ENCODE results near the gene ETNK2.
A peak's percentile ranks its signal among the peaks of the same experiment; 100 is the strongest.

ETNK2 gene

DNA sequence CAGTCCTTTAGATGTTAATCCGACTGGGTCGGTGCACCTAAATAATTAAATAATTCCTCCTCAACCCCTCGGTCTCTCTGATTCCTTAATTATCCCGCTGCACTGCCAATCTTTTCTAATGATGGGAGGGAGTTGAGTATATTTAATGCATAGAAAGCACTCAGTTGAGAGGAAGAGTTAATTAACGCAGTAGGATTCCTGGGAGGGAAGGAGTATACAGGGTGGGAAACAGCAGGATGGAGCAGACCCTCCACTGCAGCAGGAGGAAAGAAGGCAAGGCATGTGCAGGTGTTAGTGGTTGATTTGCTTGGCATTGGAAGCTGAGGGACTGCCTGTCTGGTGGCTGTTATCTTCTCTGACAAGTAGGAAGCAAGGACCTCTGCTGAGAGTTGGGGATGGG, 24.2 kb upstream of the ETNK2 start:
- DNase-seq, result no peak

DNA sequence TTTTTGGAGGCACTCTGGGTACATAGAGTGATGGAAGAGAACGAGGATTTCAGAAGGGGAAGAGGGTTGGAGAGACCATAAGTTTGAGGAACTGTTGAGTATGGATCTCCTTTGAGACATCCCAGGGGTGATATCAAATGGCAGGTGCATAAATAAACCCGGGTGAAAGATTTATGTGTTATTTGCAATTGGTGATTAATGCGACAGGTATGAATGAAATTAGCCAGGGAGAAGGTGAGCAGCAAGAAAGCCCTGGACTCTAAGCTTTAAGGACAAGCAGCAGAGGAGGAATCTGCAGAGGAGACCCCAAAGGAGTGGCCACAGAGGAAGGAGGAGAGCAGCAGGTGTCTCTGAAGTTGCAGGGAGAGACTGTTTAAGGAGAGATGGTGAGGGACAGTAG, 23.1 kb upstream of the ETNK2 start:
- DNase-seq, result no peak

GRCh38 chr1:204172404-204173029, 20.7 kb upstream of the ETNK2 start:
- DNase-seq, result no peak

DNA sequence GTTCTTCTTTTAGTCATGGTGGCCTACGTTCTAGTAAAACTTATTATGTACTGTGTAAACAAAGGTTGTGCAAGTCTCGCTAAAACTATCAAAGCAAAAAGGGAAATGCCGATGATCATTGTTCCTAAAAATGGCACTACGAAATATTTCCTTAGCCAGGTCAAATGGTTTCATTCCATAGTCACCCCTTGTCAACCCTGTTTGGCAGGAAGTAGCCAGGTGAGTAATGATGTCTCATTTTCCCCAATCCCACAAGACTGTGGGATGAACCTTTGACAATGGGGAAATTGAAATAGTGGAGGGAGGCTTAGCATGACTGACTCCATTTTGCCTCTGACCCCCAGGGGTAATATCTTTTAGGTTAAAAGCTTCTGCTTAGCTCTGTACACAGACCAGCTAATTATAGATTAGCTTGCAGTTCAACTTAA, 19.9 kb upstream of the ETNK2 start:
- DNase-seq, result peak; percentile 64

DNA sequence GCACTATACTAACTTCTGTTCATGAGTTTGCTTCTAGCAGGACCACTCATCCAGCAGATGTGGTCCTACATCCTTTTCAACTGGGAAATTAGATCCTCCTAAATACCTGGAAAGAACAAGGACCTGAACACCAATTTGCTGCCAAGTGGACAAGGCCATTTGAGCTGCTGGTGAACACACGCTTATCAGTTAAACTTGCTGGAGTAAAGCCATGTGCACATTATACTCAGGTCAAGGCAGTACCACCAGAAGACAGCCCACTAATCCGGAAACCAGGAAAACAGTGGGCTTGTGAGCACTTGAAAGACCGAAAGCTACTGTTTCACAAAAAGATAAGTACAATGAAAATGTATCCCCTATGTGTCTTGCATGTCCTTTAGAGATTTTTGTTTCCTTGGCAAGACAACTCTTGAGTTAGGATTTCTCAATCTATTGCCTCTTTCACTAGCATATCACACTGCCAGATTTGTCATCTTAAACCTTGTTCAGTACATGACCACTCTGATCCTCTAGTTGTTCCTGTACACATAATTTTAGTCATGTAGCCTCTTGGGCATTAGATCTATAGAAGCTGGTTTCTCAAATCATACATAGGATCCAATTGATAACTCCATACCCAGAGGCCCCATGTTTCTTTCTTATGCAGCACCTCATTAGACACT, 18.8 kb upstream of the ETNK2 start:
- no peak for DNase-seq

- no peak for DNase-seq
These were observed 18.0 kb upstream of the ETNK2 start for GRCh38 chr1:204169858-204170257.

- no peak for DNase-seq
These were observed 15.9 kb upstream of the ETNK2 start for GRCh38 chr1:204167730-204168129.

GRCh38 chr1:204166219-204166618, 14.4 kb upstream of the ETNK2 start, which contains the start of gene REN:
REN (minus strand) TSS chr1:204166337; CDS start chr1:204166293, 44 bp downstream.
- no peak for DNase-seq

GRCh38 chr1:204162494-204163074, 10.7 kb upstream of the ETNK2 start:
- DNase-seq, result peak; percentile 68

DNA sequence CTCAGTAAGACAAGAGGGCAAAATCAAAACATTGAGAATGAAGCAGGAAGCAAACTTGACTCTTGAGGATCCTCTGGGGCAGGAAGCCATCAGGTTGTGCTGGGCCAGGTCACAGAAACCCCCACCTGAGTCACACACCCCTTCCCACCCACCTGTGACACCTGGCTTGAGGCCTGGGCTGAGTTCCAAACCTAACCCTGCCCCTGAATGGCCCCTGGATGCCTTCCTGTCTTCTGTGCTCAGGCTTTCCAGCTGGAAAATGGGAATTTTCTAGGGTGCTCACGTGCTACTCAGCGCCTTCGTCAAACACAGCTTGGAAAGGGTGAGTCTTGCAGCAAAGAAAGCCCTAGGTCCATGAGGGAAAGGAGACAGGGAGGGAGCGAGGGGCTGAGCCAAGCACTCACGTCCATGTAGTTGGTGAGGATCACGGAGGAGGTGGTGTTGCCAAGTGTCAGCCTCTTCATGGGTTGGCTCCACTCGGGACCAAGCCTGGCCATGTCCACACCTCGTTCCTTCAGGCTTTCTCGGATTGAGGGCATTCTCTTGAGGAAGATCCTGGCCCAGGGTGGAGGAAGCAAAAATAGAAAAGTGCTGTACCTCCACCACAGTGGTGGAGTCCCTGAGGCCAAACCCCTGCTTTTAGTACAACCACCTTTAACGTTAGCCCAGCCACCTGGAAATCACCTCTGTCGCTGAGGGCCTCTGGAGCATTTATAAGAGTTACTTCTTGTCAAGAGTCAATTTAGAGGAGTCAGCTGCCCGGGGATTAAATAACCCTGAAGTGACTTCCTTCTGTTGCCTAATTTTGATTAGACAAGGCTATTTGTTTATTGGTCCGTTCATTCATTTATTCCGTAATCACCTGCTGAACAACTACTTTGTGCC, 10.0 kb upstream of the ETNK2 start:
- DNase-seq, result no peak

- DNase-seq, result no peak
These were observed 6.1 kb upstream of the ETNK2 start for GRCh38 chr1:204157962-204158361.

DNA sequence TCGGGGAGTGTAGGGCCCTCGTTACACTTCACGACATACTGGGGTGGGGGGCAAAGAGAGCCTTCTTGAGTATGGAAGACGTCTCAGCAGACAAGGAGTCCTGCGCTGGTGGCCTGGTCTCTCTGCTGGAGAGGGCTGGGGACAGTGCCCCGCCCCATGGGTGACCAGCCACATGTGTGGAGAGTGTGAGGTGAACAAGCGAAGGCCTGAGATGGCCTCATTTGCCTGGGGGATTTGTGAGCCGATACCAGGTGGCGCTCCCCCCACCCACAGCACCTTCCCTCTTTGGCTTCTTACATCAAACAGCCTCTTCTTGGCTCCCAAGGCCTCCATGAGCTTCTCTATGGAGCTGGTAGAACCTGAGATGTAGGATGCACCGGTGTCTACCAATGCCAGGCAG, 4.0 kb upstream of the ETNK2 start:
- no peak for DNase-seq

- DNase-seq, result no peak
These were observed 2.9 kb upstream of the ETNK2 start for GRCh38 chr1:204154568-204155255.

DNA sequence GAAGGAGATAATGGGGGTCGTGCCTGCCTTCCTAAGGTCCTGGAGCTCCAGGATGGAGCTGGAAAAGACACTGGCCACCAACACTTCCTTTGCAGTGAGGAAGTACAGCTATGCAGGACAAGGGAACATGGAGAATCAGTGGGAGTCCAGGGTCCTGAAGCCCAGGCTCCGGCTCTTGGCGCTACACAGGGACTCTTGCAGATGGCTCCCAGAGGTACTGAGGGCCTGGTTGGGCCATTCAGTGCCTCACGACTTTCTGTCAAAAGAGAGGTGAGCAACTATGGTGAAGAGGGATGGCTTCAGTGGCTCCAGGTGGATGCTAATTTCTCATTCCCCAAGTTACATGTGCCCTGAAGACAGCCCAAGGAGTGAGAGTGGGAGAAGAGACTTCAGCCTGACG, 1.8 kb upstream of the ETNK2 start:
- DNase-seq, result no peak

GRCh38 chr1:204152310-204153044, 633 bp upstream of the ETNK2 start:
- DNase-seq, result no peak

- DNase-seq, result no peak
These were observed 917 bp downstream of the ETNK2 start for GRCh38 chr1:204150702-204151551.

DNA sequence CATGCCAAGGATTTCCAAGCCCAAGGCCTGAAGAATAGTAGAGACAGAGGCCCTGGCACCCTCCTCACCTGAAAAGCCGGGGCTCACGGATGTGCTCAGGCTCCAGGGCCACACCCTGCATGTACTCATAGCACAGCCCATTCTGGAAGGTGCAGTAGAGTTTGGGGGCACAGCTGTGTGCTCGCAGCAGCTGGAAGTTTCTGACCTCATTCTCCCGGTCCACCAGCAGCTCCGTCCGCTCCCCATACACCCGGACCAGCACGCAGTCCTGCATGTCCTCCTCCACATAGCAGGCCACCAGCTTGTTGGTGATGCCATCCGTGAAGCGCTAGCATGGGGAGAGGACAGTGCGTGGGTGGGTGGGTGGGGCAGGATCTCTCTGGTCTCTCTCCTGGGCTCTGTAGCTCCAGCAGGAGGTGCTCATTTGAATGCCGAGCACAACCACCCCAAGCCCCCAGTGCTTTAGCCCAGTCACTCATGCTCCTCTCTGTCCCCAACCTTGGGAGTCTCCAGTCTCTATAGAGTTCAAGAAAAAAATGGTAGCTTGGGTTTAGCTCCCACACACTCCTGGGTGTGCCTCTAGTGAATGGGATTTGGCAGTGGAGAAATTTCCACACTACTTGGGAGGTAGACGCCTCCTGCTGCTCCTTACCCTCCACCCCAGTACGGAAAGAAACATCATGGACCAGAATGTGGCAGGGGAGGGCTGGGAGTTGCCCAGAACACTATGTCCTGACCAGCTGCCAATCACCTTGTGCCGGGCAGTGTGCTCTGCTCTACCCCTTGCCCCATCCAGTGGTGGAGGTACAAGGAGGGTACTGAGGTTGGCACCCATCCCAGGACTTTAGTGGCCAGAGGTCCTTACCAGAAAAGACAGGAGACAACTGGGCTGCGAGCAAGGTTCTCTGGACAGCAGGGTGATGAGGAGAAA, 1.9 kb downstream of the ETNK2 start:
- DNase-seq, result no peak

GRCh38 chr1:204149107-204149506, 2.7 kb downstream of the ETNK2 start:
- DNase-seq, result no peak
